ENCODE data around the gene SLC38A6. TPM values are rescaled to one million over a fixed set of nuclear protein-coding genes. Genes with fewer than 3 reads are reported as not detected.
"Not testable (repeated sequence)": the region's sequence is repeated elsewhere in the genome, so short reads cannot be mapped to it uniquely, and the experiment has no call there.

SLC38A6 gene
- total and polyA plus RNA-seq, 2 experiments from 2014 or later = 17.0 to 26.0 TPM

- Histone ChIP-seq H3K27me3 (no peaks in the 10 kb centered on the region), H3K9me3 (ENCODE audit: low read depth) (peaks cover 4% of the 10 kb centered on the region), H3K79me2 (no peaks in the 10 kb centered on the region), H2AFZ (no peak overlapping the region), H3K4me2 (no peak overlapping the region), H3K36me3 (replicated peaks; ENCODE audit: insufficient read depth, low read depth) (no peaks in the 10 kb centered on the region), H4K20me1 (ENCODE audit: insufficient read depth, poor library complexity, severe bottlenecking) (no peaks in the 10 kb centered on the region), H3K9me2 (replicated peaks; ENCODE audit: insufficient read depth) (no peaks in the 10 kb centered on the region), H3K27ac (no peak overlapping the region), H3K4me3 (no peak overlapping the region), H3K4me1 (ENCODE audit: insufficient read depth) (no peaks in the 10 kb centered on the region)
- no peak for DNase-seq (ENCODE audit: low spot score)
- TF ChIP-seq EZH2phosphoT487 (IDR thresholded peaks at IDR 0.05; ENCODE audit: low read depth, severe bottlenecking, unreplicated experiment) (no peak), EZH2 (IDR thresholded peaks at IDR 0.05; ENCODE audit: borderline replicate concordance) (no peak)
- TF ChIP-seq, protein P1, sequence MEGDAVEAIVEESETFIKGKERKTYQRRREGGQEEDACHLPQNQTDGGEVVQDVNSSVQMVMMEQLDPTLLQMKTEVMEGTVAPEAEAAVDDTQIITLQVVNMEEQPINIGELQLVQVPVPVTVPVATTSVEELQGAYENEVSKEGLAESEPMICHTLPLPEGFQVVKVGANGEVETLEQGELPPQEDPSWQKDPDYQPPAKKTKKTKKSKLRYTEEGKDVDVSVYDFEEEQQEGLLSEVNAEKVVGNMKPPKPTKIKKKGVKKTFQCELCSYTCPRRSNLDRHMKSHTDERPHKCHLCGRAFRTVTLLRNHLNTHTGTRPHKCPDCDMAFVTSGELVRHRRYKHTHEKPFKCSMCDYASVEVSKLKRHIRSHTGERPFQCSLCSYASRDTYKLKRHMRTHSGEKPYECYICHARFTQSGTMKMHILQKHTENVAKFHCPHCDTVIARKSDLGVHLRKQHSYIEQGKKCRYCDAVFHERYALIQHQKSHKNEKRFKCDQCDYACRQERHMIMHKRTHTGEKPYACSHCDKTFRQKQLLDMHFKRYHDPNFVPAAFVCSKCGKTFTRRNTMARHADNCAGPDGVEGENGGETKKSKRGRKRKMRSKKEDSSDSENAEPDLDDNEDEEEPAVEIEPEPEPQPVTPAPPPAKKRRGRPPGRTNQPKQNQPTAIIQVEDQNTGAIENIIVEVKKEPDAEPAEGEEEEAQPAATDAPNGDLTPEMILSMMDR (IDR thresholded peaks at IDR 0.05; ENCODE audit: poor library complexity) = no peak
- 75% methylated on average over 7 of the region's 7 CpGs for WGBS (ENCODE audit: low lambda C conversion rate, missing lambda C conversion rate)
Observed at GRCh38 chr14:61090432-61091216, 109.6 kb downstream of the SLC38A6 start.

- no peak for DNase-seq (ENCODE audit: low spot score)
- no peak overlapping the region for H3K4me2 ChIP-seq
- H3K36me3 ChIP-seq (replicated peaks; ENCODE audit: insufficient read depth, low read depth) = no peaks in the 10 kb centered on the region
- H4K20me1 ChIP-seq (ENCODE audit: insufficient read depth, poor library complexity, severe bottlenecking) = no peaks in the 10 kb centered on the region
- H3K27ac ChIP-seq = no peak overlapping the region
- no peaks in the 10 kb centered on the region for H3K27me3 ChIP-seq
- no peaks in the 10 kb centered on the region for H3K79me2 ChIP-seq
- no peaks in the 10 kb centered on the region for H3K9me3 ChIP-seq (ENCODE audit: low read depth)
- TF ChIP-seq EZH2 (IDR thresholded peaks at IDR 0.05; ENCODE audit: borderline replicate concordance) = no peak
- TF ChIP-seq, protein P1 (IDR thresholded peaks at IDR 0.05; ENCODE audit: poor library complexity) = no peak
- no peaks in the 10 kb centered on the region for H3K4me1 ChIP-seq (ENCODE audit: insufficient read depth)
- no peaks in the 10 kb centered on the region for H3K9me2 ChIP-seq (replicated peaks; ENCODE audit: insufficient read depth)
- H3K4me3 ChIP-seq = no peak overlapping the region
- no peak overlapping the region for H2AFZ ChIP-seq
- WGBS (ENCODE audit: low lambda C conversion rate, missing lambda C conversion rate) = 64% methylated on average over 2 of the region's 2 CpGs
Observed at GRCh38 chr14:61091657-61092273, 110.7 kb downstream of the SLC38A6 start.

DNA sequence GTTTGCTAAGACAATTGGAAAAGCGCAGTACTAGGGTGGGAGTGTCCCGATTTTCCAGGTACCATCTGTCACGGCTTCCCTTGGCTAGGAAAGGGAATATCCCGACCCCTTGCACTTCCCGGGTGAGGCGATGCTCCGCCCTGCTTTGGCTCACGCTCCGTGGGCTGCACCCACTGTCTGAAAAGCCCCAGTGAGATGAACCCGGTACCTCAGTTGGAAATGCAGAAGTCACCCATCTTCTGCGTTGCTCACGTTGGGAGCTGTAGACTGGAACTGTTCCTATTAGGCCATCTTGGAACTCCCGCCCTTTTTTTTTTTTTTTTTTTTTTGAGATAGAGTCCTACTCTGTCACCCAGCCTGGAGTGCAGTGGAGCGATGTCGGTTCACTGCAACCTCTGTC lies 117.1 kb downstream of the SLC38A6 start:
- DNase-seq (ENCODE audit: low spot score); H3K9me2 ChIP-seq (replicated peaks; ENCODE audit: insufficient read depth); H3K27me3 ChIP-seq; H4K20me1 ChIP-seq (ENCODE audit: insufficient read depth, poor library complexity, severe bottlenecking); H2AFZ ChIP-seq; H3K36me3 ChIP-seq (replicated peaks; ENCODE audit: insufficient read depth, low read depth); H3K79me2 ChIP-seq; H3K9me3 ChIP-seq (ENCODE audit: low read depth); H3K27ac ChIP-seq; H3K4me2 ChIP-seq; H3K4me3 ChIP-seq: not testable (repeated sequence)
- WGBS (ENCODE audit: low lambda C conversion rate, missing lambda C conversion rate) = 90% methylated on average over 14 of the region's 15 CpGs
- peaks cover 14% of the 10 kb centered on the region for H3K4me1 ChIP-seq (ENCODE audit: insufficient read depth)

- Histone ChIP-seq H2AFZ (no peak overlapping the region), H3K79me2 (no peaks in the 10 kb centered on the region), H3K27me3 (no peaks in the 10 kb centered on the region), H3K4me2 (no peak overlapping the region), H3K36me3 (replicated peaks; ENCODE audit: insufficient read depth, low read depth) (no peaks in the 10 kb centered on the region), H3K9me3 (ENCODE audit: low read depth) (no peaks in the 10 kb centered on the region), H3K4me3 (no peak overlapping the region), H3K9me2 (replicated peaks; ENCODE audit: insufficient read depth) (no peaks in the 10 kb centered on the region), H3K27ac (no peak overlapping the region), H4K20me1 (ENCODE audit: insufficient read depth, poor library complexity, severe bottlenecking) (no peaks in the 10 kb centered on the region), H3K4me1 (ENCODE audit: insufficient read depth) (peaks cover 18% of the 10 kb centered on the region)
- TF ChIP-seq EZH2phosphoT487 (IDR thresholded peaks at IDR 0.05; ENCODE audit: low read depth, severe bottlenecking, unreplicated experiment) (no peak), EZH2 (IDR thresholded peaks at IDR 0.05; ENCODE audit: borderline replicate concordance) (no peak)
- TF ChIP-seq, protein P1 (IDR thresholded peaks at IDR 0.05; ENCODE audit: poor library complexity) = no peak
- no peak for DNase-seq (ENCODE audit: low spot score)
Observed at GRCh38 chr14:61098721-61099120, 117.7 kb downstream of the SLC38A6 start.
